Activated T-cell treated with anti-CD3 and anti-CD28 coated beads, Interleukin-2, amount 50 U/mL, for 1 hour (primary cell): ENCODE results near the gene SHANK1.
"Not testable (repeated sequence)": the region's sequence is repeated elsewhere in the genome, so short reads cannot be mapped to it uniquely, and the experiment has no call there.

Source experiments
- DNase-seq: peaks from one replicate; pipeline ENCODE4 v3.0.0-alpha.2; 2020

The SHANK1 gene

DNA sequence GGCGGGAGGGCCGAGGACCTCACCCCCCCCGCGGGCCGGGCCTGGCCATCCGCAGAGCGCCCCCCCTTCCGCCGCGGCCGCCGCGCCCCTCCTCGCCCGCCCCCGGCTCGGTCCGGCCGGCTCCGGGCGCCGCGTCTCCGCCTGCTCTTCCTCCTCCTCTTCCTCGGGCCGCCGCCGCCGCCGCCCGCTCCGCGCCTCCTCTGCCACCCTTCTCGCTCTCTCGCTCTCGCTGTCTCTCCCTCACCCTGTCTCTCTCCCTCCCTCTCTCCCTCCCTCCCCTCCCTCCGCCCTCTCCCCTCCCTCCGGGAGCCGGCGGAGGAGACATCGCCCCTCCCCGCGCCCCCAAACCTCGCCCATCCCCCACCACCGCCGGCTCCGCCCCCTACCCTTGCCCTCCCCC, at the start of gene SHANK1:
TSS of gene SHANK1 (minus strand) at position 237 of the 400 bp plus-strand sequence. CDS start 2,883 bp downstream, outside the sequence.
- DNase-seq: no peak

DNA sequence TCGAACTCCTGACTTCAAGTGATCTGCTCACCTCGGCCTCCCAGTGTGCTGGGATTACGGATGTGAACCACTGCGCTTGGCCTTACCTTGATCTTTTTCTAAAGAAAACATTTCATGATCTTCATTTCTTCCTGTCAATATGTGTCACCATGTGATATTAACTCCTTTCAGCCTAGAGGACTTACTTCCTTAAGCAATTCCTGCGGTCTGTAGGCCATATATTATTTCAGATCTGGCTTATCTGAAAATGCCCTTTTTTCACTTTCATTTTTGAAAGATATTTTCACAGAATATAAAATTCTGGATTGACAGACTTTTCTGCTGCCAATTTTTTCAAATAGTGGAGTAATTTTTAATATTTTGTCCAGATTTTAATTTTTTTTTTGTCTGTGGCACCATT, 48.7 kb upstream of the SHANK1 start:
- DNase-seq: no peak

DNA sequence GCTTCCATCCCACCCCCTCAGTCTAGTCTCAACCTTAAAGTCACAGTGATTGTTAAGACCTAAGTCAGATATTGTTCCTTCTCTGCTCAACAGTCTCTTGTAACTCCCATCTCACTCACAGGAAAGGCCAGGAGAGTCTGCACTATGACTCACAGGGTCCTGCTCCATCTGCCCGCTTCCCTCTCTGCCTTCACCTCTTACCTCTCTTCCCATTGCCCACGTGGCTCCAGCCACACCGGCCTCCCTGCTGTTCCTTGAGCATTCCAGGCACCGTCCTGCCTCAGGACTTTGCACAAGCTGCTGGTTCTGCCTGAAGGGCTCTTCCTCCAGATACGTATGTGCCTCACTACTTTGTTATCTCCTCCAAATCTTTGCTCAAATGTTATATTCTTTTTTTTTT, 47.7 kb upstream of the SHANK1 start:
- DNase-seq: not testable (repeated sequence)

DNA sequence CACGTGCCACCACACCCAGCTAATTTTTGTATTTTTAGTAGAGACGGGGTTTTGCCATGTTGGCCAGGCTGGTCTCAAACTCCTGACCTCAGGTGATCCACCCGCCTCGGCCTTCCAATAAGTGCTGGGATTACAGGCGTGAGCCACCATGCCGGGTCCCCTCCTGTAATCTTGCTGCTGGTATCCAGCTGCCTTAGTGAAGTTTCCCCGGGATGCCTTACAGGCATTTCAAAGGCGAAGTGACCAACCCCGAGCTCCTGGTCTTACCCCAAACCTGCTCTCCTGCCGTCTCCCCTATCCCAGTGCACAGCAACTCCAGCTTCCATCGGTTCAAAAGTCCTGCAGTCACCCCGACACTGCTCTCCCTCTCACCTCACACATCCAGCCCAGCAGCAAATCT, 47.1 kb upstream of the SHANK1 start:
- not testable (repeated sequence) for DNase-seq

DNA sequence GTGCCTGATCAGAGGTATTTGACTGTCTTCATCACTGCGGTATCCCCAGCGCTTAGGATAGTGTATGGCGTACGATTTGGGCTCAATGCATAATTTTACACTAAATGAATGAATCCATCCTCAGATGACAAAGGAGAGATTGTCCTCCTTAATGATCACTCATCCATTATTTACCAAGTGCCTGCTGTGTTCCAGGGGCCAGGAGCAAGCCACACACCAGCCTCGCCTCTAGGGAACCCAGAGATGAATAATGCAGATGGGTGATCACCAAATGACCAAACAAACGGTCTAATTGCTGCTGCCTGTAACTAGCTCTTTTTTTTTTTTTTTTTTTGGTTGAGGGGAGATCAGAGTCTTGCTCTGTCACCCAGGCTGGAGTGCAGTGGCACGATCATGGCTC, 44.8 kb upstream of the SHANK1 start:
- DNase-seq: no peak

DNA sequence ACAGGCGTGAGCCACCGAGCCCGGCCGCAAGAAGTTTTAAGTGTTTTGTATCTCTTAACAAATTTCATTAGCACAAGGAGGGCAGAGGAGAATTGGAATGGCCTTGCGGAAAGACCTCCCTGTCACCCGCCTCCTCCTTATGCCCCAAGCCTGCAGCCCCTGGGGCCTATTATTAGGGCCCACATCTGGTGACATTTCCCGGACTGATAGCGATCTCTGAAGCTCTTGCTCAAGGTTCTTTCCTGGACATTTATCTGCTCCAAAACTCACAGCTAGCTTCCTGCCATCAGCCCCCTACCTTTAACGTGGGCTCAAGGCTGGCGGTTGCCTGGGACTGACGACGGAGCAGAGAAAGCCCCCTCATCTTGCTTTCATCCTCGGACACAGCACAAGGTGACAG, 43.9 kb upstream of the SHANK1 start:
- not testable (repeated sequence) for DNase-seq

DNA sequence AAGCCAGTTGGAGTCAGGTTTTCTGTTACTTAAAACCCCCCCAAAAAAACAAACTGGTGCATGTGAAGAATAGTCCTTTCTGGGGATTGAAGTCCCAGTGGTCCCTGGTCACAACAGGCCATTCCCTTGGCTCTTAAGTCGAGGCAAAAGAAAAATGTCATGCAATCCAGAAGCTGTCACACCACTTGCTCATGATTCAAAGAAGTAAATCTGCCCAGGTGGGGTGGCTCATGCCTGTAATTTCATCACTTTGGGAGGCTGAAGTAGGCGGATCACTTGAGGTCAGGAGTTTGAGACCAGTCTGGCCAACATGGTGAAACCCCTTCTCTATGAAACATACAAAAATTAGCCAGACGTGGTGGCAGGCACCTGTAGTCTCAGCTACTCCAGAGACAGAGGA, 41.9 kb upstream of the SHANK1 start:
- not testable (repeated sequence) for DNase-seq

DNA sequence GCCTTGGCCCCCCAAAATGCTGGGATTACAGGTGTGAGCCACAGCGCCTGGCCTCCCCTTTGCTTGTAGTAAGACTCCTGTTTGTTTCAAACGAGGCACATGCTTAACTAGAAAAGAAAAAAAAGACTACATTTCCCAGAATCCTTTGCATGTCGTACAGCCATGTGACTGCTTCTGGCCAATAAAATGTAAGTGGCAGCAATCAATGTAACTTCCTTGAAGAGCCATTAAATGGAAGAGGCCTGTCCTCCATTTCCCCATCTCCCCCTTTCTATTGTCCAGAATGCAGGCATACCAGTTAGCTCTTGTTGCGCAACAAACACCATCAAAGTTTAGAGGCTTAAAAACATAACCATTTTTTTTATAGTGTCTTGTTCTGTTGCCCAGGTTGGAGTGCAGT, 40.3 kb upstream of the SHANK1 start:
- DNase-seq: no peak

DNA sequence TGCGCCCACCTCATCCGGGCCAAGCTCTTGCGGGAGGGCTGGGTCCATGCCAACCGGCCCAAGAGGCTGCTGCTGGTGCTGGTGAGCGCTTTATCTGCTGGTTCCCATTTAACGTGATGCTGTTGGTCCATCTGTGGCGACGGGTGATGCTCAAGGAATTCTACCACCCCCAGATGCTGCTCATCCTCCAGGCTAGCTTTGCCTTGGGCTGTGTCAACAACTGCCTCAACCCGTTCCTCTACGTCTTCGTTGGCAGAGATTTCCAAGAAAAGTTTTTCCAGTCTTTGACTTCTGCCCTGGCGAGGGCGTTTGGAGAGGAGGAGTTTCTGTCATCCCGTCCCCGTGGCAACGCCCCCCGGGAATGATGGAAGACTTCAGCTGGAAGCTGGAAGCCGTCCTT, 39.5 kb upstream of the SHANK1 start:
- not testable (repeated sequence) for DNase-seq

DNA sequence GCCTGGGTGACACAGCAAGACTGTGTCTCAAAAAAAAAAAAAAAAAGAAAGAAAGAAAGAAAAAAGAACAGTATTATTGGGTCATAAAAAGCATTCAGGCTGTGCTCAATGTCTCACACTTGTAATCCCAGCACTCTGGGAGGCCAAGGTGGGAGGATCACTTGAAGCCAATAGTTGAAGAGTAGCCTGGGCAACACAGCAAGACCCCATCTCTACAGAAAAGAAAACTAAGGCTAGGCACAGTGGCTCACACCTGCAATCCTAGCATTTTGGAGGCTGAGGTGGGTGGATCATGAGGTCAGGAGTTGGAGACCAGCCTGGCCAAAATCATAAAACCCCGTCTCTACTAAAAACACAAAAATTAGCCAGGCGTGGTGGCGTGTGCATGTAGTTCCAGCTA, 38.0 kb upstream of the SHANK1 start:
- DNase-seq: not testable (repeated sequence)

DNA sequence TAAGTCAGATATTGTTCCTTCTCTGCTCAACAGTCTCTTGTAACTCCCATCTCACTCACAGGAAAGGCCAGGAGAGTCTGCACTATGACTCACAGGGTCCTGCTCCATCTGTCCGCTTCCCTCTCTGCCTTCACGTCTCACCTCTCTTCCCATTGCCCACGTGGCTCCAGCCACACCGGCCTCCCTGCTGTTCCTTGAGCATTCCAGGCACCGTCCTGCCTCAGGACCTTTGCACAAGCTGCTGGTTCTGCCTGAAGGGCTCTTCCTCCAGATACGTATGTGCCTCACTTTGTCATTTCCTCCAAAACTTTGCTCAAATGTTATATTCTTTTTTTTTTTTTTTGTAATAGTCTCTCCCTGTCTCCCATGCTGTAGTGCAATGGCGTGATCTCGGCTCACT, 36.6 kb upstream of the SHANK1 start:
- DNase-seq: not testable (repeated sequence)

DNA sequence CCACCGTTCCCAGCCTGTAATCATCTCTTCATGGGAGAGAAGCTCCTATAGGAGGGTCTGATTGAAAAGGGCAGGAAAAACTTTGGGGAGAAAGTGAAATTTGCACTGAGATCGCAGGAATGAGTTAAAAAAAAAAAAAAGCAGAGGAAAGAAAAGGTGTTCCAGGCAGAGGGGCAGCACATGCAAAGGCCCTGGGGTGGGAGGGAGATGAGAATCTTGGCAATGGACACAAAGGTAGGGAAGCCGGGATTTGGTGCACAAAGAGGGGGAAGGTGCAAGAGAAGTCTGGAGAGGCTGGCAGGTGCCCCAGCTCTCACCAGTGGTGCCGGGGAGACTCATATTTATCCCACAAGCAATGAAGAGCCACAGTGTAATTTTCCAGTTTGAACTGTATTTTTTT, 34.3 kb upstream of the SHANK1 start:
- no peak for DNase-seq

DNA sequence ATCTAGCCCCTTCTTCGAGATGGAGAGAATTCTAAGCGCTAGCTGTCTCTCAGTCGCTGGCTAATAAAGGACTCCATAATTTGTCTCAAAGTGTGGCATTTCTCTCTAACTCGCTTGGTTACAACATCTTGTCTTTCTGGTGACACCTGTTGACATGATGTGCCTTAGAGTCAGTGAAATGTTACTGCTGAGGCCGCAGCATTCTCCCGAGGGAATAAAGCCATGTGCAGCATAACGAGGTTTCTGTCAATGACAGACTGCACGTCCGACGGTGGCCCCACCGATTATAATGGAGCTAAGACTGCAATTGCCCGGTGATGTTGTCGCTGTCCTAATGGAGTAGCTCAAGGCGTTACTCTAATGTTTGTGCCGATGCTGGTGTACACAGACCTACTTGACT, 30.4 kb upstream of the SHANK1 start:
- no peak for DNase-seq

DNA sequence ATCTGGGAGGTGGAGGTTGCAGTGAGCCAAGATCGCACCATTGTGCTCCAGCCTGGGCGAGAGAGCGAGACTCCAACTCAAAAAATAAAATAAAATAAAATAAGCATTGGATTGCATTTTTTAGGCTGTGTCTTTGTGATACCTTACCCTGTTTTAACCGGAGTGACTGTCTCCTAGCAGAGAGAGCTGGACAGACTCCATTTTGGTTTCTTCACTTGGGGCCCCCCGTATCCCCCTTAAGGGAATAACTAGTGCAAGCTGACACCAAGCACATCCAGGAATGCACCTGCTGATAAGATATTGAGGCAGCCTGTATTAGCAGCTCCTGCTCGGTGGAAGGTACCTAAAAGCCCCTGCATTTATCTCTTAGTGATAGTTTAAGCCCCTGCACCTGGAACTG, 29.9 kb upstream of the SHANK1 start:
- DNase-seq: no peak

DNA sequence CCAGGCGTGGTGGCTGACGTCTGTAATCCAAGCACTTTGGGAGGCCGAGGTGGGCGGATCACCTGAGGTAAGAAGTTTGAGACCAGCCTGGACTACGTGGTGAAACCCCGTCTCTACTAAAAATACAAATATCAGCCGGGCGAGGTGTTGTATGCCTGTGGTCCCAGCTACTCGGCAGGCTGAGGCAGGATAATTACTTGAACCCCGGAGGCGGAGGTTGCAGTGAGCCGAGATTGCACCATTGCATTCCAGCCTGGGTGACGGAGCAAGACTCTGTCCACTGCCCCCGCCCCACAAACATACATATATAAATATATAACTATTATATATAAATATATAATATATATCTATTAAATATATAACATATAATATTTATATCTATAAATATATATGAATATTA, 27.5 kb upstream of the SHANK1 start:
- DNase-seq: not testable (repeated sequence)

DNA sequence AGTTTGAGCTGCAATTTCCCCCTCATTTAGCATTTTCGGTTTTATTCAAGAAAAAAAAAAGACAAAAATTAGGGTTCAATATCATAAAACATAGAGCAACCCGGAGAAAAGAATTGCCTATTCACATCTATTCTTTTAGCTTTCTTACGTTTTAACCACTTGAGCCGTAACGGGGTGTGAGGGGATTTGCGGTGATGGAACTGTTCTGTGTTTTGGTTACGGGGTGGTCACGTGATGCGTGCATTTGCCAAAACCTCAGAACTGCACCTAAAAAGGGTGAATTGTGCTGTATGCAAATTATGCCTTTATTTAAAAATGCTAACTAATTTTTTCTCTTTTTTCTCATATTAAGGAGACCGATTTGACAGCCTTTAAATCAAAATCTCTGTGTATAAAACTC, 25.6 kb upstream of the SHANK1 start:
- DNase-seq: no peak

DNA sequence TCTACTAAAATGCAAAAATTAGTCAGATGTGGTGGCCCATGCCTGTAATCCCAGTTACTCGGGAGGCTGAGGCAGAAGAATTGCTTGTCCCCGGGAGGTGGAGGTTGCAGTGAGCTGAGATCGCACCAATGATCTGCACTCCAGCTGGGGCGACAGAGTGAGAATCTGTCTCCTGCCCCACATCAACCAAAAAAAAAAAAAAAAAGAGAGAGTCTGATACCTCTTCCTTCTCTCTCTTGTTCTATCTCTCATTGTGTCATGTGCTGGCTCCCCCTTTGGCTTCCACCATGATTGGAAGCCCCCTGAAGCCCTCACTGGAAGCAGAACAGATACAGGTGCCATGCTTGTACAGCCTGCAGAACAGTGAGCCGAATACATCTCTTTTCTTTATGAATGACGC, 23.9 kb upstream of the SHANK1 start:
- no peak for DNase-seq

DNA sequence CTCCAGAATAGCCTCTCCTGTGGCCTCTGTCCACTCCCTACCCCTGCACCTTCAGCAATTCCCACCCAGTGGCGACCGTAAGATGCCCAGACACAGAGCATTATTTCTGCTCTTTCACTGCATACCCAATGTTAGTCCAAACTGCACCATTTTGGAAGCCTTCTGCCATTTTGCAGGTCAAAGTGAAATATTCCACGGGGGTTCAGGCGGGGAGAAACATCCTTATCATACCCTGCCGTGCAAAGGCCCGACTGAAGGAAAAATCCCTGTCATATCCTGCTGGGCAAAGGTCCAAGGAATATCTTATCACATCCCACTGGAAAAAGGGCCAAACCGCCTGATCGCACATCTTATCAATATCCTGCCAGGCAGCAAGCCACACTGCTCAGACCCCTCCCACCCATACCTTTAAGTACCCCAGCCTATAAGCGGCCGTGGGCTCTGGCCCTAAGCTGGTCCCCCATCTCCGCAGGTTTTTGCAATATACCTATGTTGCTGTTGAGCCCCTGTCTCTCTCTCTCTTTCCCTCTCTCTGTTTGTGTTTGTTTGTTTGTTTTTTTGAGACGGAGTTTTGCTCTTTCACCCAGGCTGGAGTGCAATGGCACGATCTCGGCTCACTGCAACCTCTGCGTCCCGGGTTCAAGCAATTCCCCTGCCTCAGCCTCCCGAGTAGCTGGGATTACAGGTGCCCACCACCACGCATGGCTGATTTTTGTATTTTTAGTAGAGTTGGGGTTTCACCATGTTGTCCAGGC, 21.8 kb upstream of the SHANK1 start:
- no peak for DNase-seq

DNA sequence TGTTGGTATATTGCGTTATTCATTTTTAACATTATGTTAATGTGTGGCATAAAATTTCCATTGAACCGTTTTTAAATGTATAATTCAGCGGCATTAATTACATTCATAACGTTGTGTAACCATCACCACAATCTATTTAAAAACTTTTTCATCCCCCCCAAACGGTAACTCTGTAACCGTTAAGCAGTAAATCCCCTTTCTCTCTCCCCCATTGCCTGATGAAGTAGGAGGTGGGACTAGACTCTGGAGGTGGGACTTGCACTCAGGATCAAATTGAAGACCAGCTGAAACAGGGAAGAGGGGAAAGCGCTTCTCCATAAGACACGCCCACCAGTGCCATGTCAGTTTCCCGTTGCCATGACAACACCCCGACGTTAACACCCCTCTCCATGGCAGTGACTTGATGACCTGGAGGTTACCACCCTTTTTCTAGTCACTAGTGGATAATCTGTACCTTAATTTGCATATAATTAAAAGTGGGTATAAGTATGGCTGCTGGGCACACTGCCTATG, 20.4 kb upstream of the SHANK1 start:
- no peak for DNase-seq

DNA sequence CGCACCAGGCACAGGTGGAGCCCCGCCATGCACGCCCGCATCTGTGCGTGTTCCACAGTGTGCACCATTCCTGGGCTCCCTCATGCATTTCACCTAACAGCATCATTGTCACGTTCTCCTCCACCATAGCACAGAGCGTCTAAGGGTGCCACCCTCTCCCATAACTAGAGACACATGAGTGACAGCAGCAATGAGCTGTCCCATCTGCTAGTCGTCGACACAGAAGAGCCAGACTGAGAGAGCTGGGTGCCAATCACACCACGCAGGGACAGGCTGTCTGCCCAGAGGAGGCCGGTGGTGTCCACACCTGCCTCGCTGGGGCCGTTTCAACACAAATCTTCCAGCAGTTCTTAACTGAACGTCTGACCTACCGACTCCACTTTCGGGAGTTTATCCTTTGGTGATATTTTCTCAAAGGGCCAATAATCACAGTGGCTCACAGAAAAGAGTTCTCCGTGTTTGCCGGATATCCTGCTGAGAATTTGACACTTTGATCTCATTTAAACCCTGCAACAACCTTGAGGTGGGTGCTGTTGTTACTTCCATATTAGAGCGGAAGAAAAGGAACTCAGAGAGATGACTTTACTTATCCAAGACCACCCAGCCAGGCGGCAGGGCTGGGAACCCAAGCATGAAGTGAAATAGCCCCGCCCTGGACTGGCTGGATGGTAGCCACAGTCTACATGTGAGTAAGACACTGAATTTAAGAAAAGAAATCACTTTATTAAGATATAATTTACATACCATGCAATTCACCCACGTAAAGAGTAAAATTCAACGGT, 19.7 kb upstream of the SHANK1 start:
- DNase-seq: no peak

DNA sequence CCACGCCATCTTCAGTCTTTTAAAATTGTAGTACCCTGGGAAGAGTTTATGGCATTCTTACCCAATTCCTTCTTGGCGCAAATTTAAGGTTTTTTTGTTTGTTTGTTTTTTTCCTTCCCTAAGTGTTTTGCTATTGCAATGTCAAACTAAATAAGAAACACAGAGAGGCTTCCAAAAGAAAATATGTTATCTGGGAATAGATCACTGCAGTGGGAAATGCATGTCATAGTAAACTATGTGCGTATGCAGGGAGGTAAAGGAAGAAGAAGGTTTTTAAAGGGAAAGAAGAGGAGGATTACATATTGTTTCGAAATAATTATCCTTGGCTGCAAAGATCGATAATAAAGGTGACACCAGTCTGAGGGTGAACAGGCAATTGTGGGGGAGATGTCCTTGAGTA, 16.7 kb upstream of the SHANK1 start:
- no peak for DNase-seq

DNA sequence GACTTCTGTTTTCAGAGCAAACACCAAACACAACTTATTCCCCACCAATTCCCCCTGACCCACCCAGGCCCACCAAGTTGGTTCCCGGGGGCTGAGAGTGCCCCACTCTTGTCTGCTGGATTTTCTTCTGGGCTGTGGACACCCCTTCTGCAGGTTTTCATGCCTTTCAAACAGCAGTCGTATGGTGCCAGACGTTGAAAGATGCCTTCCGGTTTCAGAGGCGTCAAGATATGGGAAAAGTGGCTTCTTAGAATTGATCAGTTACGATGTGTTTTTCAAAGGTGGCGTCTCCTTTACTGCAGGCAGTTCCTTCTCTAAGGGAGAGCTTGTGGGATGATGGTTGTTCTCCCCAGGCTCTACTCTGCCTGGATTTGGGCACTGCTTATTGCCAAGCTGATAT, 16.3 kb upstream of the SHANK1 start:
- no peak for DNase-seq

DNA sequence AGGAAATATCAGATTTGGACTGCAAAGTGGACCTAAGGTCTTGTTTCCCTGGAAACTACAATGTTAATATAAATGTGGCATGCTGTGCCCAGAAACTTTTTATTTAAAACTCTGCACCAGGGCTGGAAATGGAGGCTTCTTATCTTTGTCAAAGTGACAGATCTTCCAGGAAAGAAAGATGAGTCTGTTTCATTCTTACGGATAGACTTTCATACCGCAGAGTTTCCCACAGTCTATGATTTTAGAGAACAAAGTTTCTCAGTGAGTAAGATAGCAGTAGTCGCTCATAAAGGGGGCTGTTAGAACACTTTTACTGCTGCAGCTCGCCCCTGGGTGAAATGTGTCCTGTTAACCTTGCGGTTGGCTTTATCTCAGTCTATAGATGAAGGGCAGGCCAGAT, 10.3 kb upstream of the SHANK1 start:
- DNase-seq: no peak

DNA sequence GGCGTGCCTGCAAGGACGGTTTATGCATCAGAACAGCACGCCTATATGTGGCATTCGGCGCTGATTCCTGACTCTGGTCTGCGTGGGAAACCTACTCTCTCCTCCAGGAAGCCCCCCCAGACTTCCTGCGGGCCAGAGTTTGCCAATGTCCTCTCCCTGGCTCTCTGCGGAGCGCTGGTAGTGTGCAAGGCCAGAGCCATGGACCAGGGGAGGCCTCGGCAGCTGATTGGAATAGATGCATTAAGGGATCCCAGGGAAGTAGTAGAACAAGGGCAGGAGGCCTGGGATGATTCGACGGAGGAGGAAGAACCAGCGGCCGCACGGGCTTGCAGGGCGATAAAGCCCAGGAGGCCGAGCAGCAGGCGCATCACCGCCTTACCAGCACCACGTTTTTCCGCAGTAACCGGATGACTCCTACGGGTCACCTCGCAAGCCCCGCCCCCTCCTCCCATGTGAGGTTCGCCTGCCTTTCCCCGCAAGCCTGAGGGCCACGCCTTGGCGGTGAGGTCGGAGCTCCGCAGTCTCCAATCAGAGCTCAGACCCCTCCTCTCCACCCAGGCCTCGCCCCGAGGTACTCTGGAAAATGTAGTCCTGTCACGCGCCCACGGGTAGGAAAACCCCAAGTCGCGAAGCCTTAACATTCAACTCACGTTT, 8.6 kb upstream of the SHANK1 start:
- peak; percentile 66 for DNase-seq
